SK-N-DZ (cell line): ENCODE data around the gene NFIA.
A peak's percentile ranks its signal among the peaks of the same experiment; 100 is the strongest.
"Not testable (repeated sequence)": the region's sequence is repeated elsewhere in the genome, so short reads cannot be mapped to it uniquely, and the experiment has no call there.

Experiments
- DNase-seq: peaks from one replicate; pipeline ENCODE4 v3.0.0-alpha.2; 2015; ENCODE audit warnings: low spot score

The NFIA gene

GRCh38 chr1:61451572-61451968, 369.2 kb downstream of the NFIA start:
- no peak for DNase-seq

- DNase-seq, result no peak
These were observed 370.0 kb downstream of the NFIA start for GRCh38 chr1:61452176-61453035.

- peak; percentile 84 for DNase-seq
These were observed 371.0 kb downstream of the NFIA start for GRCh38 chr1:61453111-61453961.

GRCh38 chr1:61455400-61455799, 373.0 kb downstream of the NFIA start:
- no peak for DNase-seq

- no peak for DNase-seq
These were observed 375.2 kb downstream of the NFIA start for GRCh38 chr1:61457526-61458040.

- DNase-seq, result no peak
These were observed 377.0 kb downstream of the NFIA start for GRCh38 chr1:61459345-61459744.

- DNase-seq, result no peak
These were observed 377.8 kb downstream of the NFIA start for GRCh38 chr1:61460191-61460590.

GRCh38 chr1:61461406-61462384, 379.3 kb downstream of the NFIA start:
- no peak for DNase-seq

GRCh38 chr1:61462628-61463027, 380.3 kb downstream of the NFIA start:
- DNase-seq, result no peak

- DNase-seq, result no peak
These were observed 380.9 kb downstream of the NFIA start for GRCh38 chr1:61463220-61463619.

- not testable (repeated sequence) for DNase-seq
These were observed 385.5 kb downstream of the NFIA start for GRCh38 chr1:61467836-61468235.

GRCh38 chr1:61469365-61469764, 387.0 kb downstream of the NFIA start:
- no peak for DNase-seq

- no peak for DNase-seq
These were observed 390.5 kb downstream of the NFIA start for GRCh38 chr1:61472876-61473275.

GRCh38 chr1:61474269-61474817, 392.0 kb downstream of the NFIA start:
- DNase-seq, result no peak

- DNase-seq, result no peak
These were observed 392.6 kb downstream of the NFIA start for GRCh38 chr1:61474963-61475362.

- DNase-seq, result no peak
These were observed 394.9 kb downstream of the NFIA start for GRCh38 chr1:61477301-61477700.

GRCh38 chr1:61480273-61480935, 398.0 kb downstream of the NFIA start:
- no peak for DNase-seq

- no peak for DNase-seq
These were observed 399.0 kb downstream of the NFIA start for GRCh38 chr1:61481315-61481715.

- no peak for DNase-seq
These were observed 399.9 kb downstream of the NFIA start for GRCh38 chr1:61482170-61482734.
